ENCODE results near the gene ZNF175.
"Not testable (repeated sequence)": the region's sequence is repeated elsewhere in the genome, so short reads cannot be mapped to it uniquely, and the experiment has no call there.

Gene ZNF175

DNA sequence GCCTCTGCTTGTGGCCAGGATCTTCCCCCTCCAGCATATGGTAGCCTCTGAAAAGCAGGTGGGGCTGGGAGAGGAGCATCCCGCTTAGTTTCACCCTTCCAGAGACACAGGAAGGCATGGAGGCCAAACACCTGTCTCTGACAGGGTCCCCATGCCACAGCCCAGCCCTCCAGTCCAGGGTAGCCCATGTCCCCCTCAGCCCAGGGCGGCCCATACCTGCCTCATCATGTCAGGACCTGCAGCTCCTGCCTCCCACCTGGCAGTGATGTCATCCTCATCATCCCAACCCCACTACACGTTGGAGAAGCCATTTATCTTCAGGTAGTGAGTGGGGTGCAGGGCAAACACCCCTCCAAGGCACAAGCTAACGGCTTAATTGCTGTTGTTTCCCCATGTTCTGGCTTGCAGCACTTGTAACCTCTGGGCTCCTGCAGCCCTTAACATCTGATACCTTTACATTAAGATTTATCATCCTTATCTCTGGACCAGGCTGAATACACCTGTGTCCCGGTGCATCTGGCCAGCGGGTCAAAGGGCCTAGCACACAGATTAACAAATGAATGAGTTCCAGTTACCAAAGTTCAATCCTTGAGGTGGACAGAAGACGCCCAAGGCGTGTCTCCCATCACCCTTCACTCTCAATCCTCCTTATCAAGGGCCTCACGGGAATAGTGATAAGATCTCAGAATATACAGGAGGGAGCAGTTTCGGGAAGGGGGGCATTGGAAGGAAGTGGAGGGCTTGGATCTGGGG lies 22.2 kb downstream of the ZNF175 start:
- no peak for DNase-seq

DNA sequence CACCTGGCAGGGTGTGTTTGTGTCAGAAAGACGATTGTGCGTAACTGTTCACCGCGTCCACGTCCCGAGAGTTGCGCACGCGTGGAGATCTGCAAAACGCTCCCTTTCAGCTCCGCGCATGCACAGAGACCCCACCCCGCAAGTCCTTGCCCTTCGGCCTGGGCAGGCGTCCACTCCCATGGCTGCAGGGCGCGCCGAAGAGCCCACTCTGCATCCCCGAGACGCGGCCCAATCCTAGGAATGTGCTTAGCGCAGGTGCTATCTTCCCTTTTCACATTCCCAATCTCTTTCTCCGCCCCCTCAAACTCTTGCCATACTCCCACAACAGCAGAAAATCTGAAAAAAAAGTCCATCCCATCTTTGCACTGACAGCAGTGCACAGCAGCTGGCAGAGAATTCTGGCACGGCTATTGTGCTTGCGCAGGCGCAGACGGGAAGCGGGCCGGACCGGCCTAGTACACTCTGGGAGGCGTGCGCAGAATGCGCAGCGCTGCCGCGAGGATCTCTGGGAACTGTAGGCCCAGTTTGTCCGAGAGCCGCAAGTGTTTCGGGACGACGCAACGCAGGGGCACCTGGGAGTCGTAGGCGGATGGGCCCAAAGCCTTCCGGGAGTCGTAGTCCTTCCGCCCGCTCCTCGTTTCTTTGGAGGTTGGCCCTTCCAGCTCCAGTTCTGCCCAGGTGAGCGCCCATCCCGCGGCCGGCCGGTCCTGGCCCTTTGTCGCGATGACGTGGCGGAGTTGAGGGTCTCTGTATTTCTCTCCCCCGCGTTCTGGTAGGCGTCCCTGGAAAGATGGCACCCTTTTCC lies 23.1 kb downstream of the ZNF175 start:
- DNase-seq, result peak; percentile 95

DNA sequence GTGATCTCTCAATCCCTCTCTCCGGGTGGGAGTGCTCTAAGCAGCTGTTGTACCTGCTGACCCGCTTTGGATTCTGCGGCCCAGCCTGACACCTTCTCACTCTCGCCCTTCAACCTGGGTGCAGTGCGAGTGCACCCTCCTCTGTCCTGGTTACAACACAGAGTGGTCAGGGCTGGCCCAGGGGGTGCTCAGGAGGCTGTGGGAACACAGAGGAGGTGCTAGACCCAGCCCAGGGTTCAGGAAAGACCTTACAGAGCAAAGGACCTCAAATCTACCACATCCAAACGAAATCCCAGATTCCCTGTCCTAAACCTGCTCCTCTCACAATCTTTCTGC lies 23.7 kb downstream of the ZNF175 start:
- DNase-seq, result no peak

DNA sequence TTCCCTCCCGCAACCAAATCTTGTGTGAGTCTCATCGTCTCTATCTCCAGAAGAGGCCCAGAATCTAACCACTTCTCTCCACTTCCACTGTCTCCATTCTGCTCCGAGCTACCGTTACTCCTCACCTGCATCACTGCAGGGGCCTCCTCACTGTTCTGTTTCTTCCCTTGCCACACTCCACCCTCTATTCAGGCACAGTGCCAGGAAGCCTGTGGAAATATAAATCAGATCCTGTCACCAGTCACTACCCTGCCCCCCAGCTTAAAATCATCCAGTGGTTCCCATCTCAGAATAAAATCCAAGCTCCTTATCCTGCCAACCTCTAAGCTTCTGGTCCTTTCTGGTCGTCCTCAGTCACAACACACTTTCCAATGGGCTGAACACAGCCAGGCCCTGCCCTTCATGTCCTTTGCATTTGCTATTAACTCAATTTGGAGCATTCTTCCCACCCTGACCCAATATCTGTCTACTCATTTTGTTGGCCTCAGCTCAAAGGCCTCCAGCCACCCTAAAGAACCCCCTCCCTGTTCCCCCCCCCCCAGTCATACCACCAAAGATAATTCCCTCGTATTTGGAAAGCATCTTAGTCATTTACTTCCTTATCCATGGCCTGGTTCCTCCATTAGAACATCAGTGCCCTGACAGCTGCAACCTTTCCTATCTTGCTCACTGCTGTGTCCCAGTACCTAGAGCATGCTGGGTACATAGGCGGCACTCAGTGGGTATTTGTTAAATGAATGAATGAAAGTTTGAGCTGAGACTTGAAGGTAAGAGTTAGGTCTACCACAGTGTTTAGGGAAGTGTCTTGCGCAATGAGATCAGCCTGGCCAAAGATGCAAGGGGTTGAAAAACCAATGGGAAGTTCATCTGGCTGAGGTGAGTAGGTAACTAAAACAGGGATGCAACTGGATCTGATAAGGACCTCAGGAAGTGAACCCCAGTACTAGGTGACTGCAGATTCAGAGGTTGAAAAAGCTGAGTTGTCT lies 24.4 kb downstream of the ZNF175 start:
- no peak for DNase-seq

DNA sequence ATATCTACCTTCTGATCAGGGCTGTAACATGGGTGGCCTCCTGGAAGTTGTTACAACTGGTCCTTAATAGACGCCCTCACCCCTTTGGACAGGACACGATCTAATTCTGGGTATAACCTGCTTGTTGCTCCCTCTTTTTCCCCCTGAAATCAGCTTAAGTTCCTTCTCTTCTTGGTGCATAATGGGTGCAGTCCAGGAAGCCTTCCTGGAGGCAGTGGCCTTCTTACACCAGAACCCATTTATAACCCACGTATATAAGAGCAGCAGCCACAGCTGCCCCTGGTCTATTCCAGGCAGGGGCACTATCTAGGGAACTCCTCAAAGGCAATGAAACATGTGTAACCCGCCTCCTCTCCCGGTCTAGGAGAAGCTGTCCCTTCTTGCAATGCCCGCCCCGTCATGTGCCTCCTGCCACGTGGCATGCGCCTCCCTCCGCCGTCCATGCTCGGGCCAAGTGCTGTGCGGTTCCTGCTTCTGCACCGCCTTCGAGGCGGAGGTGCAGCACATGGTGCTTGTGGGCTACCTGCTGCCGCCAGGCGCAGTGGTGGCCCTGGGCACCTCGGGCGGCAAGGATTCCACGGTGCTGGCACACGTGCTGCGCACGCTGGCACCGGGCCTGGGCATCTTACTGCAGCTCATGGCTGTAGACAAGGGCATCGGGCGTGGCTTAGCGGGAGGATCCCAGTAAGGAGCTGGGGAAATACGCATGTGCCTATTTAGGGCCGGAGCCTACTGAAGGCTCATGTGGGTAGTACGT lies 27.3 kb downstream of the ZNF175 start:
- no peak for DNase-seq

DNA sequence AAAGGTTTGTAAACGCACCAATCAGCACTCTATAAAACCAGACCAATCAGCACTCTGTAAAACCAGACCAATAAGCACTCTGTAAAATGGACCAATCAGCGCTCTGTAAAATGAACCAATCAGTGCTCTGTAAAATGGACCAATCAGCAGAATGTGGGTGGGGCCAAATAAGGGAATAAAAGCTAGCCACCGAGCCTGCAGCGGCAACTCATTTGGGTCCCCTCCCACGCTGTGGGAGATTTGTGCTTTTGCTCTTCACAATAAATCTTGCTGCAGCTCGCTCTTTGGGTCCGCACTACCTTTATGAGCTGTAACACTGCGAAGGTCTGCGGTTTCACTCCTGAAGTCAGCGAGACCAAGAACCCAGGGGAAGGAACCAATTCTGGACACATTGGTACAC lies 28.0 kb downstream of the ZNF175 start:
- DNase-seq, result no peak

DNA sequence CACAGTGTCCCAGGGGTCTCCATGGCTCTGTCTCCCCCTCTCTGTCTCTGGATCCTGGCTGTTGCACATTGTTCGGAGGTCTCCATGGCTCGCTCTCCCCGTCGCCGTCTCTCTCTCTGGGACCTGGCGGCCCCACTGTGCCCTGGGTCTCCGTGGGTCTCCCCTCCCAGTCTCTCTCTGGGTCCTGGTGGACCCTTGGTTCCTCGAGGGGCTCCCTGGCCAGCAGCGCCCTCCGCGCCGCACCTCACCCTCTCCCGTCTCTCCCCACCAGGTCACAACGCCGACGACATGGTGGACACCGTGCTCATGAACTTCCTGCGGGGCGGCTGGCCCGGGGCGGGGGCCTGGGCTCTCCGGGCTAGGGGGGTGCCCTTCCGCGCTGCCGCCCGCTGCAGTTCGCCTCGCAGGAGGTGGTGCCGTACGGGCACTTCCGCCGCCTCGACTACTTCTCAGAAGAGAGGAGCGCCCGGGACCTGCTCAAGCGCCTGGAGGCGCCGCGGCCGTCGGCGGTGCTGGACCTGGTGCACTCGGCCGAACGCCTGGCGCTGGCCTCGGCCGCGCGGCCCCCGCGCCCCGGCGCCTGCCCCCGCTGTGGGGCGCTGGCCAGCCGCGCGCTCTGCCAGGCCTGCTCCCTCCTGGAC lies 30.0 kb downstream of the ZNF175 start:
- no peak for DNase-seq

DNA sequence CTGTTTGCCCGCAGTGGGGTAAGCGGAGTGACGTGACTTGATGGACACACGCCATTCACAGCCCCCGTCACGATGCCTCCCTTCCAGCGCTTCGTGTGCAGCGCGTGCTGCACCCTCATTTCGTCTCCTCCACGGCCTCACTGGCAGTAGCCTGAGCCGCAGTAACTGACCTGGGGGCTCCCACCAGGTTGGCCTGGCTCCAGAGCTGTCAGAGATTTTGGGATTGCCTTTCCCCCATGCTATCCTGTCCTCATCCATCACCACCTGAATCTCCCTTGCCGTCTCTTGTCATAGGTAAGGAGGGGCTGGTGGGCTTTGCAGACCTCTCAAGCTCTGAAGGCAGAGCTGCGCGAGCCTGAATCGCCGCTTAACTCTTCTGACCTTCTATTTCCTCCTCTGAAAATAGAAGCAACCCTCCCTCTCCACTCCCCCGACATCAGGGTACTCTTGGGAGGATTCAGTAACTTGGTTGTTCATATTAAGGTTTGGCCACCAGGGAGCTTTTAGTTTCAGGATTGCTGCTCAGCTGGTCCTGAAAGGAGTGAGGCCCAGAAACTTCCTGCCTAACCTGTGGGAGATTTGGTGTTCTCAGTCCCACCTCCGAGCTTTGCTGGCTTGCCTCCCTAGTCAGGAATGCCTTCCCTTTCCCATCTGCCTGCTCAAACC lies 31.2 kb downstream of the ZNF175 start:
- no peak for DNase-seq

DNA sequence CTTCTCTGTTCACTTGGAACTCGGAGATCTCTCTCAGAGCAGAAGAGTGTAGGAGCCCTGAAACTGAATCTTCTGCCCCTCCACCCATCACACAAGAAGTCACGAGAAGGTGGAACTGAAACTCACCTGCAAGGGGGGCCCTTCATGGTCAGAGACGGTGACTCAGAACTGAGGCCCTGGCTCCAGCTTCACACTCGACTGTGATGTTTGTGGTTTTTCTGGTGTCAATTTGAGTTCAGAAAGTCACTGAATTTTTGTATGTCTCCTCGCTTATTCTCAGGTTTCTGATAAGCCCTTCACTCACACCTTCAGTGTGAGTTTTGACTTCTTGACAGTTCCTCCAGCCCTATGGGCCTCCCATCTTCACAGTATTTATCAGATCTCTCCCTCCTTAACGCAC lies 36.0 kb downstream of the ZNF175 start:
- DNase-seq, result no peak

DNA sequence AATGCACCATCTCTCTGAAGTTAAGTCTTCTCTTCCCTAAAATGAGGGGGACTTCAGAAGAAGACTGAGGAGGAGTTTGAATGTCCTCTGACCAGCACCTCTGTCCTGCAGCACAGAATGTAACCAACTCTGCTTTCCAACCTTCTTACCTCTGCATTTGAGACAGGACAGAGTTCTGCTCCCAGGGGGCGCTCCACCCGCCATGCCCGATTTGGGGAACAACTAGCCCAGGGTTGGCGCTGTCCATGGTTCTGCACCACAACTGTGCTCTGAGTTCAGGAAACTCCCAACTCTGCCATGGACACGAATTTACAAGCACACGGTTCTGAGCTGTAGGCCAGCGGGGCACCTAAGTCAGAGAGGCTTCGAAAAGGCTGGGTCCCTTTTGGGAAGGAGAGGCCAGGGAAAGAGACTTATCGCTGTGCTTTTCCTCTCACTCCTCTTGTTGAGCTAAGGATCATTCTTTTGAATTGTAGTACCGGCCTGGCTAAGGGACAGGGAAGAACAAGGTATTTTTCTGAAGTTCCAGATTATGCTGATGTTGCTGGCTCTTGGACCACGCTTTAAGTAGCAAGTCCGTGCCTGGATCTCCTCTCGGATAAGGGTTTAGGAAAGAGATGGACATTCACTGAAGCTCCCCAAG lies 37.0 kb downstream of the ZNF175 start:
- peak; percentile 45 for DNase-seq

DNA sequence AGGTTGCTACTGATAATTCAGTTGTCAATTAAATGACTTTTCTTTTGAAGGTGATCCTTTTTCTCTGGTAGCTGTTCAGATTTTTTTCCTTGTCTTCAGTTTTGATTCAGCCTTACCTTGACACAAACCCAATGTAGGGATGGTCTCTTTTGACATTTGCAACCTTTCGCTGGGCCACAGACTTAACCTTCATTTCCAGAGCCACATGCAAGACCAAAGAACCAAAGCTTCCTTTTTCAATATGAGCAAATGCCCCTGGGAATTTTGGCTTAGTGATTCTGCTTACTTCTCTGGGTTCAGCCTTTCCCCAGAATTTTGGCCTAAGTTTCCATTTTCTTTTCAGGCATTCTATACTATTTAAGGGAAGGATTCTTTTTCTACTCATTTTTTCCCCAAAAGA lies 39.5 kb downstream of the ZNF175 start:
- no peak for DNase-seq

DNA sequence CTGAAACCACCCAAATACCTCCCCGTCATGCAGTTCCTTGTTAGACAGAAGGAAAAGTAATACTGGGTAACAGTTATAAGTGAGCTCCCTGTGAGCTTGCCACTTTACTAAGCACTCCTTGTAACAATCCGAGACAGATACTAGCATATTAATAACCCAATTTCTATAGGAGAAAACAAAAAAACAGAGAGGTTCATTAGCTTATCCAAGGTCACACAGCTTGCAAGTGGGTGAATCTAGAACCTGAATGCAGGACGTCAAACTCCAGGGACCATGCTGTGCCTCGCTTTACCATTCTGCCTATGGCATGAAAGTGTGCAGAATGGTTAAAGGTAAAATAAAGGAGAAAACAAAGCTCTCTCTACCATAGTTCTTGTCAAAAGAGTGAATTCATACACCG lies 43.7 kb downstream of the ZNF175 start:
- DNase-seq, result no peak

DNA sequence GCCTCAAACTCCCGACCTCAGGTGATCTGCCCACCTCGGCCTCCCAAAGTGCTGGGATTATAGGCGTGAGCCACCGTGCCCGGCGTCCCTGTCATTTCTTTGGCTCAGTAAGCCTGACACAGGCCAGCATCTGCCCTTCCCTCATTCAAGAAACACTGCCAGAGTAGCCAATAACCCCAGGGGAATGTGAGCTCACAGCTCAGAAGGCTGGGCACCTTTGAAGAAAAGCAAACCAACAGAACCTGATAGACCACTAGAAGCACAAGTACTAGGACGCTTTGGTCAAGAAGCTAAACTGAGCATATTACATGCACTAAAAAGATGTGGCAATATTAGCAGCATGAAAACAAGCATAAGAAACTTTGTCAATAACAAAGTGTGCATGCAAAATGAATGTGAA lies 44.9 kb downstream of the ZNF175 start:
- DNase-seq, result no peak

DNA sequence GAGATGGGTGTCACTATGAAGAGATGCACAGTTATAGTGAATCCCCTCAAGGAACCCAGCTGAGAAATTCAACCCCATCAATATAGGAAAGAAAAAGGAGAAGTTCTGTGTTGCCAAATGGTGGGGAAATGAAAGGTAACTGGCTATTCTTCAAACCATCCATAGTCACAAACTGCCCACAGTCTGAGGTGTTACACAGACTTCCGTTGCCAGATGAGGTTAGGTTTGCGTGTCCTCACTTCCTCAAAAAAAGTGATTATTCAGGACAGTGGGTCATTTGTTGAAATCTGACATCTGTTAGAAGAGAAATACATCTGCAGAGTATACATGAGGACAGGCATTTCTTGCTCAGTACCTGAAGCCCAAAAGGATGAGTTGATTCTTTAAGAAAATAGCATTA lies 50.1 kb downstream of the ZNF175 start:
- no peak for DNase-seq

DNA sequence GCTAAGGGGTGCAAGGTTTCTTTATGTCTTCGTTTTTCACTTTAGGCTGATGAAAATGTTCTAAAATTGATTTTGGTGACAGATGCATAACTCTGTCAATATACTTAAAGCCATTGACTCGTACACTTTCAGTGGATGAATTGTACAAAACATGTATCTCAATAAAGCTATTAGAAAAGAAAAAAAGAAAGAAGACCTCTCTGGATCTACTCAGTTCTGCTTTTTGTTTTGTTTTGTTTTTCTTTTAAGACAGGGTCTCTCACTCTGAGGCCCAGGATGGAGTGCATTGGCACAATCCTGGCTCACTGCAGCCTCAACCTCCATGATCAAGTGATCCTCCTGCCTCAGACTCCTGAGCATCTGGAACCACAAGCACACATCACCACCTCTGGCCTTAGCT lies 55.6 kb downstream of the ZNF175 start:
- DNase-seq, result no peak

DNA sequence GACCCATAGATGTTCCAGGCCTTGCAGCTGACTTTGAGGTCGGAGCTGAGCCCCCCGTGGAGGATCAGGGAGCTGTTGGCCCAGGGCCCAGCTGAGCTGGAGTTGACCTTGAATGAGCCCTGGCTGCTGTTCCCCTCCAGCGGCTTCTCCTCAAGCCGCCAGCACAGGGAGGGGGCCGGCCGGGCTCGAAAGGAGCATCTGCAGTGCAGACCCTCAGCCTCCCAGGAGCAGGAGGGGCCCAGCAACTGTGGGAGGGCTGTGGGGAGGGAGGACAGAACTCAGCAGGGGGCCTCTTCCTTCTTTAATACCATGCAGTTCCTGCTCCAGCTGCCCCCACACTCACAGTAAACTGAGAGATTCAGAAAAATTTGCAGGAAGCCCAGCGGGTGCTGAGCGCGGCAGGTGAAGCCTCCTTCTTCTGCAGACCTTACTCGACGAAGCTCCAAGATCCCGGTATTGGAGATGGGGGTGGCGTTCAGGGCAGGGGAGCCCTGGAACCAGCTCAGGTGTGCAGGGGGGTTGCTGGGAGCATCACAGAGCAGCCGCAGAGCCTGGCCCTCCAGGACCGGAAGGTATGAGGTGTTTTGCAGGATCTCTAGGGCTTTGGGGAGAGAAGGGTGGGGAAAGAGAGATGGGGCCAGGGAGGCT lies 56.5 kb downstream of the ZNF175 start:
- no peak for DNase-seq

DNA sequence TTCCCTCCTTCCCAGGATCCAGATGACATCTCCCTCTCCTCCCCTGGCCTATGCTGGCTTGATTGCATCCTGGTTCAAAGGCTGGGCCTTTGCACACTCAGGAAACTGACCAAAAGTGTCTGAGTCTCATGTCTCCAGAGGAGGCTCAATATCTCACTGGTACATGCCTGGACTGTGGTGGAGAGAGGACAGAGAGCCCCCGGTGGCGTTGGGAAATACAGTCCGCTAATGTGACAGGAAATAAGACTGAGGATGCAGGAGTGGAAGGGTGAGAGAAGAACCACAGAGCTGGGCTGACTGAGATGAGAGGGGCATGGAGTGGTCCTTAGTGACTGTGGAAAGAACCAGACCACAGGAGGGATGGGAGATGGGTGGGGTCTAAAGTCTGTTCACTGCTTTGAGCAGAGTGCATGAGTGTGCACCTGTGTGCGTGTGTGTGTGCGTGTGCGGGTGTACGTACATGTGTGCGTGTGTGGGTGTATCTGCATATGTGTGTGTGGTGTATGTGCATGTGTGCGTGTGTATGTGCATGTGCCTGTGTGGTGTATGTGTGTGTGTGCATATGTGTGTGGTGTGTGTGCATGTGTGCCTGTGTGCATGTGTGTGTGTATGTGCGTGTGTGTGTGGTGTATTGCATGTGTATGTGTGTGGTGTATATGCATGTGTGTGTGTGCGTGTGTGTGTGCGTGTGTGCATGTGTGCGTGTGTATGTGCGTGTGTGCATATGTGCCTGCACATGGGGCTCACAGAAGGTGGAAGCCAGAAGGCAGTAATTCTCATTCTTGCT lies 57.3 kb downstream of the ZNF175 start:
- no peak for DNase-seq

DNA sequence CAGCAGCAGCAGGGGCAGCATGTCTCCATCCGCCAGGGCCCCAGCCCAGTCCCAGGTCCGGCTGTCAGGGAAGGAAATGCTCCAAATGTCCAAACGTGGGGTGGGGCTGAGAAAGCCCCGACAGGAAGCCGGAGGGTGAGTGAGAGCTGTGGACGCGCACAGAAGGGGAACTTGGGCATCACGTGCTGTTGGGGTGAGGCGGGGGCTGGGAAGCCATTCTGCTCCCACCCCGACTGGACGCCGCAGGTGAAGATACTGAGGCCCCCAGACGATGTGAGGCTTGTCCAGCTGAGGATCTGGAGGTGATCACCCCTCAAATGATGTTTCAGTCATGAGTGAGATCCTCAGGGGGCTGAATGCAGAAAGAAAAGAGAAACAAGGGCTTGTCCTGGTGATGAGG lies 59.2 kb downstream of the ZNF175 start, which contains the start of gene SIGLEC5:
TSS of gene SIGLEC5 (minus strand) at position 87 of the 400 bp plus-strand sequence. CDS start at position 21, 66 bp downstream.
- DNase-seq, result not testable (repeated sequence)

DNA sequence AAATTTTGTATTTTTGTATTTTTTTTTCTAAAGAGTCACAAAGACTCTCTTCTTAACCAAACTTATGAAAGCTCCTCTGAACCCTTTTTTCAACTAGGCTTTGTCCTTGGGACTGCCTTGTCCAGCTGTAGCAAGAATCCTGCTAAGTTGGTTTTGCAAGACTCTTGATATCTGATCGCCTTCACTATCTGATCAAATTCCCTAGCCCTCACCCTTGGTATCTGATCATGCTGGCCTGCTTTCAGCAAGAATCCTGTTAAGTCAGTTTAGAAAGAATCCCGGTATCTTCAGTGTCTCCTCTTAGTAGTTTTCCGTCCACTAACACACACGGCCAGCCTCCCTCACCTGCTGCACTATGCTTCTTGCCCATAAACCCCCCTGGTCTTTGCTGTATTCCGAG lies 61.0 kb downstream of the ZNF175 start:
- DNase-seq, result no peak

All from amniotic stem cell (primary cell).